Hypothalamus (tissue), 51 donors: ENCODE results near the gene LILRA5.
"Not testable (repeated sequence)": the region's sequence is repeated elsewhere in the genome, so short reads cannot be mapped to it uniquely, and the experiment has no call there.

ENCODE experiments used
- DNase-seq, 51 donors: peaks; one replicate each; lab custom pipeline; 2025; lab: John Stamatoyannopoulos, UW

Gene LILRA5

DNA sequence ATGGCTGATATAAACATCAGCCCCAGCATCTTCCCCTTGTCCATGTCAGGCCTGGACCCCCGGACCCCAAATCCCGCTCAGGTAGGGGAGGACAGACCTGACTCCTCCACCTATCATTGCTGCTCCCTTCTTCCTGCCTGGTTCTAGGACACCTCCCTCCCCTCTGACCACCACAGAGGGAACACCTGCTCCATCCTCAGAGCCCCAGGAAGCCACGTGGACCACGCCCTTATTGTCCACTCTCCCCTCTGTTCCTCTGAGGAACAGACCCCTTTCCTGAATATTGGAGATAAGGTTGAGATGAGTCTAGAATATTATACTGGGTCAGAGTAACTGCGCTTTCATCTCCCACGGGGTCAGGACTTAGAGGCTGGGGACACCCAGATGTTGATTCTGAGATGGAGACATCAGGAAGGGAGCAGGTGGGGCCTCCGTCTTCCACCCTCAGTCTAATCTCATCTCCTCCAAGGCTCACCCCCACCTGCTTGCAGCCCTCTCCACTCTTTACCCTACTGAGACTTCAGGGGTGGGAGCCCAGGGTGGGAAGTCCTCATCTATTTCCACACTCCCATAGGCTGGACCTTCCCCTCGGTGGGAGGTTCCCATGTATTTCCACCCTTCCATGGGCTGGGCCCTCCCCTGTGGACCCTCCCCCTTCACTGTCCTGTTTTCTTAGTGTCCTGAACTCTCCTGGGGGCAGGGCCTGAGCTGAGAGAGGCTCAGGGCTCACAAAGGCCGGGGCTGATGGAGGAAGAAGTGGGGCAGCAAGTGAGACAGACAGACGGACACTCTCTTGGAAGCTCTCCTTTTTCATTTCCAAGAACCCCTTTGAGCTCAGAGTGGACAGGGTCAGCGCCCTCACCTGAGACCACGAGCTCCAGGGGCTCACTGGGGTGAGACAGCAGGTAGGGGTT, 23.3 kb upstream of the LILRA5 start:
- peak in 2 of 51 donors; percentile 18 to 36 for DNase-seq

DNA sequence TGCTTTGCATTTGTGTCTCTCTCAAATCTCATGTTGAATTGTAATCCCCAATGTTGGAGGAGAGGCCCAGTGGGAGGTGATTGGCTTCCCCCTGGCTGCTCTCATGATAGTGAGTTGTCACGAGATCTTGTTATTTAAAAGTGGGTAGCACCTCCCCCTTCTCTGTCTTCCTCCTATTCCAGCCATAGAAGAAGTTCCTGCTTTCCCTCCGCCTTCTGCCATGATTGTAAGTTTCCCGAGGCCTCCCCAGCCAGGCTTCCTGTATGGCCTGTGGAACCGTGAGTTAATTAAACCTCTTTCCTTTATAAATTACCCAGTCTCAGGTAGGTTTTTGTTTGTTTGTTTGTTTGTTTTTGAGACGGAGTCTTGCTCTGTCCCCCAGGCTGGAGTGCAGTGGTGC, 22.2 kb upstream of the LILRA5 start:
- no peak for DNase-seq

DNA sequence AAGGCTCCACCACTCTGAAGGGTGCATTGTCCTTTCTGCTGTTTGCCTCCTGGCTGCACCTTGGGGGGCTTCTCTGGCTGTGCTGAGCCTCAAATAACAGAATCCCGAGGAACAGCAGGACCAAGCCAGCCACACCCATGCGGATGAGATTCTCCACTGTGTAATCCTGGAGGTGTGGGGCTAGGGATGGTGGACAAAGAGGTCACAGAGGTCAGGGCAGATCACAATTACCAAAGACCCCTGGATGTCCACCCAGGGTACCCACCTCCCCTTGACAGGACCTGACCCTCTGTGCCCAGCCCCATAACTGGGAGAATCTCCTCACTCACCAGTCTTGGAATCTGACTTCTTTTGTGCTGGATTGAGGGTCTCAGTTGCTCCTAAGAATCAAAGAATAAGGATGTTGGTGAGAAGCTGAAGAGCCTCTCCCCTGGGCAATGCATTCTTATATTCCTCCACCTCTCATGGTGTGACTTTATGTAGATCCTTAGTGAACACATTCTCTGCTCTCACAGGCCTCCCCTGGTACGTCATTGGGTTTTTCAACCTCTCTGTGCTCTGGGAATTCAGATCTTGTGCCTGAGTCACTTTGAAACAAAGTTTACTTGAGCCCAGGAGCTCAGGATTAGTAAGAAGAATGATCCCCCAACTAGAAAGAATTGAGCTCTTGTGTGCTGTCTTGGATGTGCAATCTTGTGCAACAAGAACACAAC, 20.8 kb upstream of the LILRA5 start:
- DNase-seq: no peak

DNA sequence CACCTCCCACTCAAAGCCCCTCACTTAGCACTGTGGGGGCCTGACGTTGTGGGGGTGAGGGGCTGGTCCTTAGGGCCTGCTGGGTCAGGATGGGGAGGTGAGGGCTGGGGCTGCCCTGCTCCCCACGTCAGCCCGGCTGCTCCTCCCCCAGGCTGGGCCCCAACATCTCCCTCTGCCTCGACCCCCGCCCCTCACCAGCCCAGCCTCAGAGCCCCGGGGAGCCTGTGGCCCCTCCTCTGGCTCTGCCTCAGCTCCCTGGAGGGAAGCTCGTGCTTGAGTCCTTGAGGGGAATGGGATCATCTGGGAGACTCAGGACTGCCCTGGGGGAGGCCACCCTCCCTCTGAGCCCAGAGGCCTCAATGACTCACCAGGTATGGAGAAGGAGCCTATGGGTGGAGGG, 19.2 kb upstream of the LILRA5 start:
- no peak for DNase-seq

DNA sequence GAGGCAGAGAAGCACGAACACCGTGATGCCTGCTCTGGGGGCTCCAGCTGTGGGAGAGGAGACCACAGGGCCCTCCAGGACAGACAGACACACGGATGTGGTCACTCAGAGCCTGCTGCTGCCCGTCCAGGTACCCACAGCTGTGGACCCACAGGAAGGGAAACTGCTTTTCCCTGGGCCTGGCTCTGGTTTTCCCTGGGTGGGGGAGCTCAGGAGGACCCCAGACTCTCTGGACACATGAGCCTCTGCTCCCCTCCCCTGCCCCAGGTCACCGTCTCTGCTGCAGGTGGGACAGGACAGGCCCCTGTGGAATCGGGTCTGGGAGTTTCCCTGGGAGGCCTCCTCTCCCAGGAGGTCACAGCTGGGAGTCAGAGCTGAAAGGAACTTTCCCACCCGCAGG, 18.7 kb upstream of the LILRA5 start:
- DNase-seq: no peak

DNA sequence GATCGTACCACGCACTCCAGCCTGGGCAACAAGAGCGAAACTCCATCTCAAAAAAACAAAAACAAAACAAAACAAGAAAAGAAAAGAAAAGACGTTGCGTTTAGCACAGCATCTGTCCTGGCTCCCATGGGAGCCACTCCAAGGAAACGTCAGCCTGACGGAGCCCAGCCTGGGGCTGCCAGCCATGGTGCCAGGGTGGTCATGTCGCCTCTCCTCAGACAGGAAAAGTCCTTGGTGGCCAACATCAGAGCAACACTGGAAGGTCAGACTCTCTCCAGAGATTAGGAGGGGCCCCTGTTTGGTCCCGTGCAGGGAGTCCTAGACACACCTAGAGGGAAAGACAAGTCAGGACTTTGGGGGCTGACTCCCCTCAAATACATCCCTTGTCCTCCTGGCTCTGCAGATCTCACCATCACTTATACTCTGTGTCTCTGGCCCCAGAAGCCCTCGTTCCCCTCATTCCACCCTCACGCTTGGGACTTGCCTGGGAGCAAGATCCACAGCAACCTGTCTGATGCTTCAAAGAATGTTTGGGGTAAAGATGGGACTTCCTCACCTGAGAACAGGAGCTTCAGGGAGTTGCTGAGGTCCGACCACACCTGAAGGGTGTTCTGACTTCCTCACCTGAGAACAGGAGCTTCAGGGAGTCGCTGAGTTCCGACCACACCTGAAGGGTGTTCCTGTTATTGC, 16.7 kb upstream of the LILRA5 start:
- DNase-seq: no peak

DNA sequence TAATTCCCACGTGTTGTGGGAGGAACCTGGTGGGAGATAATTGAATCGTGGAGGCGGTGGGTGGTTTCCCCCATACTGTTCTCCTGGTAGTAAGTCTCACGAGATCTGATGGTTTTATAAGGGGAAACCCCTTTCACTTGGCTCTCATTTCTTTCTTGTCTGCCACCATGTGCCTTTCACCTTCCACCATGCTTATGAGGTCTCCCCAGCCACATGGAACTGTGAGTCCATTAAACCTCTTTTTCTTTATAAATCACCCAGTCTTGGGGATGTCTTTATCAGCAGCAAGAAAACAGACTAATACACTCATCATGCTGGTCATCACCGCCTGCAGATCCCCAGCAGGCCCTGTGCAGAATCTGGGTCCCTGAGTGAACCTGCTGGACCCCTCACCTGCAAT, 15.8 kb upstream of the LILRA5 start:
- DNase-seq: not testable (repeated sequence)

DNA sequence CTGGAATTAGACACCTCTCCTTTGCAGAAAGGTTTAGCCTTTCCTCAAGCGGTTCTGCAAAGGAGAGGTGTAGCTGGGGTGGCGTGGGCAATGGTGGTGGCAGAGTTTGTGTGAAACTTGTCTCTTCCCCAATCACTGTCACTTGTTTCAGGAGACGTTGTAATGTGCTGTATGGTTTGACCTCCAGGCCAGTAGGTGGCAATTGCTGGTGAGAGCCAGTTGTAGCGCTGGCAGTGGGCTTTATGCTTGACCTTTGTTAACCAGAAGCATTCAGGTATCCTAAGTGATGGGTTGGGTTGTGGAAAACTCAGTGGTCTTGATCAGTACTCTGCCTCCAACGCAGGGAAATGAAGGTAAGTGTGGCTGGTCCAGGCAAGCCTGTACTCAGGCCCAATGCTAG, 12.7 kb upstream of the LILRA5 start:
- DNase-seq: no peak

DNA sequence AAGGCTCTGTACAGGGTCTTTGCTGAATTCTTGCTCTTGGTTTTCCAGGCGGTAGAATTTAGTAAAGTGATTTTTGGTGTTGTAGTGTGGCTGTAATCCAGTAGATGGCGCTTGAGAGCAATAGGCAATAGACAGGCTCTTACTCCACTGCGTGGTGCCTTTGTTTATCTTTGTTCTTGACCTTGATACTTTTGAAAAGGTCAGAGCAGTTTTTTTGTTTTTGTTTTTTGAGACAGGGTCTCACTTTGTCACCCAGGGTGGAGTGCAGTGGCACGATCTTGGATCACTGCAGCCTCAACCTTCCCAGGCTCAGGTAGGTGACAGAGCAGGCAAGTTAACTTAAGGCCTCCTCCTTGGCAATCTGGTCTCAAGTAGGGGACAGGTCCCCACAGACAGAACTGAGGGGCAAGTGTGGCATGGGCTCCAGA, 12.2 kb upstream of the LILRA5 start:
- peak in 8 of 51 donors; percentile 5 to 36 (median 25) for DNase-seq

DNA sequence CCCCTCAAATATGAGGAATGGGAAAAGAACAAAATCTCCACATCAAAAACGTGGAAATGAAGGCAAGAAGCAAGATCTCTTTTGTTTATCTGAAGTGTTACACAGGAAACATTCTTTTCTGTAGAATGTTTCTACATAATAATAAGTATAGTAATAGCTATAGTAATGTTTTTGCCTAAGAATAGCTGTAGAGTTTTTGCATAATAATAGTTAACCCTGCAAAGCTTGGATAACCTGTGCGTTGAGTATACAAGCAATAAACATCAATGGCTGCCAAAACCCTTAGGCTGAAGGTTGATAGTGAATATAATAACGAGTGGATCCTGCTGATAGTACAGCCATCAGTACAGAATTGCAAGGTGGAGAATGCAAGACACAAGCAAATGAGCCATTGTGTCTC, 11.1 kb upstream of the LILRA5 start:
- DNase-seq: no peak

DNA sequence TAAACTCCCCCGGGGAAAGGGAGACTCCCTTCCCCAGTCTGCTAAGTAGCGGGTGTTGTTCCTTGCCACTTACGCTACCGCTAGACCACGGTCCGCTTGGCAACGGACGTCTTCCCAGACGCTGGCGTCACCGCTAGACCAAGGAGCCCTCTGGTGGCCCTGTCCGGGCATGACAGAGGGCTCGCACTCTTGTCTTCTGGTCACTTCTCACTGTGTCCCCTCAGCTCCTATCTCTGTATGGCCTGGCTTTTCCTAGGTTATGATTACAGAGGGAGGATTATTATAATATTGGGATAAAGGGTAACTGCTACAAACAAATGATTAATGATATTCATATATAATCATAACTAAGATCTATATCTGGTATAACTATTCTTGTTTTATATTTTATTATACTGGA, 10.0 kb upstream of the LILRA5 start:
- DNase-seq: not testable (repeated sequence)

DNA sequence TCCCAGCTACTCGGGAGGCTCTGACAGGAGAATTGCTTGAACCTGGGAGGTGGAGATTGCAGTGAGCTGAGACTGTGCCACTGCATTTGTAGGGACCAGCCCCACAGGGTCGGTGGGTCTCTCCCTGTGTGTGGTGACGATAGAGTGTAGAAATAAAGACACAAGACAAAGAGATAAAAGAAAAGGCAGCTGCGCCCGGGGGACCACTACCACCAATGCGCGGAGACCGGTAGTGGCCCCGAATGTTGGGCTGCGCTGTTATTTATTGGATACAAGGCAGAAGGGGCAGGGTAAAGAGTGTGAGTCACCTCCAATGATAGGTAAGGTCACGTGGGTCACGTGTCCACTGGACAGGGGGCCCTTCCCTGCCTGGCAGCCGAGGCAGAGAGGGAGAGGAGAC, 9.3 kb upstream of the LILRA5 start:
- DNase-seq: not testable (repeated sequence)

DNA sequence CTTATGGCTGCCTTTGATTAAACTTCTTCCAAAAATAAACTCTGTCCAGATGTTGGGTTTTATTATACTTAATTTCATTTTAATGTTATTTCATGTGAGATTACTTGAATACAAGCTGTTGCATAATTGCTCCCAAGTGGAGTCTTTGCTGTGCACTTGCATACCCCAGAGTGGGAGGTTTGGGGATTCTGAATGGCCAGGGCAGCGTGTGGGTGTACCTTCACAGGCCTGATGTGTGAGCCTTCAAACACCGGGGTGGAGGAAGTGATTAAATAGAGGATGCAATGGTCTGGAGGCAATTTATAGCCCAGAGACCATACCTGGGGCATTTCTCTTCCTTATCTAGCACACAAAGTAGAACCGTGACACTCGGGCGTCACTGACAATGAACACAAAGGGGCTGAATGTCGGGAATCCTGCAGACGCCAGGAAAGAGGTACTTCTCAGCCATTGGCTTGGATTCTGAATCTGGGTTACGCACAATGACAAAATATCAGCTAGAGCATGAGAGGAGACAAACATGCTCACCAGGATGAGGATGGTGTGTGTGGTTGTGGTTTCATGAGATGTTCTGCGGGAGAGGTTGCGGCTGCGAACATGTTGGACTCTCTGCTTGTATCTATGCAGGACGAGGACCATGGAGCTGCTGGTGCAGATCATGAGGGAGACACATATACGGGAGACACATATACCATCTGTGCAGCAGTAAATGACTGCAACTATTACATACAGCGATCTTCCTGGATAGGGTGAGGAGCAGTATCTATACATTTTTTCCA, 7.1 kb upstream of the LILRA5 start:
- DNase-seq: no peak

DNA sequence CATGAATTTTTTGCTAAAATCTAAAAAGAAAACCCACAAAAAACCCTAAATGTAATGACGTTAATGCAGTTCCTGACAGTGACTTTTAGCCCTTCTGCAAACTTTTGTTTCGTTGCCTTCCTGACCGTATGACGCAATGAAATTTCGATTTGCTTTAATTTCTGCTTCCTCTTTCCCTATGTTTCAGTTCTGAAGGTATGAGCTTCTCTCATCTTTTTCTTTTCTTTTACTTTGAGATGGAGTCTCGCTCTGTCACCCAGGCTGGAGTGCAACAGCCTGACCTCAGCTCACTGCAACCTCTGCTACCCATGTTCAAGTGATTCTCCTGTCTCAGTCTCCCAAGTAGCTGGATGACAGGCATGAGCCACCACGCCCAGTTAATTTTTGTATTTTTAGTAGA, 6.1 kb upstream of the LILRA5 start:
- no peak for DNase-seq

DNA sequence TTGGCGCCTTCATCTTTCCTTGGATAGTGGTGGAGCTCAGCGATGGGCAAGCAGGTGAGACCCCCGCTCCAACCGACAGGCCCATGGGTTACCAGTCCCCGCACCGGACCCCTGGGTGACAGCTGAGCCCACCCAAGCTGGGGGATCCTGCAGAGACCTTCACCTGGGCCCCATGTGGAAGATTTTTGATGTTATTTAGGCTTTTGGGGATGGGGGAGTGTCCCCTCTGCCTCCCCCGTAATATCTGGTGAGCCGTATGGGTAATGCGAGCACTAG, 4.9 kb upstream of the LILRA5 start:
- DNase-seq: no peak

DNA sequence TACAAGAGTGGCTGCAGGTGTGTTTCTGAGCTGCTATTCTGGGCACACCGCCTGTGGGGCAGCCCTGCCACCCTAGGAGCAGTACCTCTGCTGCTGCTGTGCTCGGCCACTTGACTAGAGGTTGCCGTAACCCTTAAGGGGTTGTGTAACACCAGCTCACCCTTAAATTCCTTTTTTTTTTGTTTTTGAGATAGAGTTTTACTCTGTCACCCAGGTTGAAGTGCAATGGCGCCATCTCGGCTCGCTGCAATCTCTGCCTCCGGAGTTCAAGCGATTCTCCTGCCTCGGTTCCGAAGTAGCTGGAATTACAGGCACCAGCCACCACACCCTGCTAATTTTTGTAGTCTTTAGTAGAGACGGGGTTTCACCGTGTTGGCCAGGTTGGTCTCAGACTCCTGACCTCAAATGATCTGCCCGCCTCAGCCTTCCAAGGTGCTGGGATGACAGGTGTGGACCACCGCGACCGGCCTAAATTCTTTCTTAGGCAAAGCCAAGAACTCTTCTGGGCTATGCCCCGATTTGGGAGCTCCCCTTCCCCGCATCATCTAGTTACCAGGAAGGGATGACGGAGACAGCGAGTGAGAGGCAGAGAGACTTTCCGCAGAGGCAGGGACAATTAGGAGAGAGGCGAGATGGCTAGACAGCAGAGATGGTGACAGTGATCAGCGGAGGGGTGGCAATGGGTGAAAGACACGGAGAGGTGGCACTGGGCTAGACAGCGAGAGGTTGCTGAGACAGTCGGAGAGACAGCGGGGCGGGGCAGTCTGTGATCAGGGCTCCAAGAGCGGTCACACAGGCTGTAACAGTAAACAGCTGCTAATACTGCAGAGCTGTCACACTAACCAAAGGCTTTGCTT, 4.4 kb upstream of the LILRA5 start:
- no peak for DNase-seq

DNA sequence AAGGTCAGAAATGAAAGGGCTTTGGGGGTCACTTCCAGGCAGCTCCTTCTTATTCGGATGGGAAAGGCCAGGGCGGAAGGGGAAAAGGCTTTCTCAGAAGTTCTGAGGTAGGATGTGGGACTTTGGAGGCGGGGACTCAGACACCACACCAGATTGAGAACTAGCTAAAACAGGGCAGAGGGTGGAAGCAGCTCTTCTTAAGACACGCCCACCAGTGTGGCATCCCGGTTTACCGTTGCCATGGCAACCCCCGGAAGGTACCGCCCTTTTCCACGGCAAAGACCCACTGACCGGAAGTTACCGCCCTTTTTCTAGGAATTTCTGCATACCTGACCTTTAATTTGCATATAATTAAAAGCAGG, 3.8 kb upstream of the LILRA5 start:
- DNase-seq: no peak

DNA sequence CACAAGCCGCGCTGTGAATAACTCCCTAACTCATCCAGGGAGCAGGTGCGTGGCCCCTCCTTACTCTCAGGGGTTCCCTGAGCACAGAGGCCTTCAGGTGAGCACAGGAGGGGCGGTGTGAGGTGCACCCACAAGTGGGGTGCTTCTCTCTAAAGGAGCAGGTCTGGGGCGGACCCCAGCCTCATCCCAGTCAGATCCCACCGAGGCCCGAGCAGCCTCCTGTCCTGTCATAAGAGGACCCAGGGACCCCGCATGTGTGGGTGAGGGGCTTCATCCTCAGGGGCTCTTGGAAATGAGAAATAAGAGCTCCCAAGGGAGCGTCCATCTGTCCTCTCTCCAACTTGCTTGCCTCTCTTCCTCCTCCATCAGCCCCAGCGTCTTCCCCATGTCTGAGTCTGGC, 3.0 kb upstream of the LILRA5 start:
- DNase-seq: no peak

DNA sequence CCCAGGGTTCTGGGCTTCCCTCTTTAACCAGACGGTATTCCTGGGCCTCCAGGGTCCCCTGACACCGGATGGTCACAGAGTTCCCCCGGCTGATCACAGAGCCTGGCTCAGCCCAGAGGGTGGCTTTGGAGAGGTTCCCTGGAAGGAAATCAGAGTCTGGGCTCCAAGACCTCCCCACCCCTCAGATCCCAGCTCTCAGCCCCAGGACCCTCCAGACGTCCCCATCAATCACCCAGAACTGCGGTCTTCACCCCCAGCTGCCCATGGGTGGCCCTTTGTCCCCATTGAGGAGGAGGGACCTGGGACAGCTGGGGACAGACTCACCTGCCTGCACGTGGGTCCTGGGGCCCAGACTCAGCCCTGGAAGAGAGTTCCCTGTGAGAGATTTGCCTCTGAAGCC, 955 bp downstream of the LILRA5 start:
- DNase-seq: no peak

DNA sequence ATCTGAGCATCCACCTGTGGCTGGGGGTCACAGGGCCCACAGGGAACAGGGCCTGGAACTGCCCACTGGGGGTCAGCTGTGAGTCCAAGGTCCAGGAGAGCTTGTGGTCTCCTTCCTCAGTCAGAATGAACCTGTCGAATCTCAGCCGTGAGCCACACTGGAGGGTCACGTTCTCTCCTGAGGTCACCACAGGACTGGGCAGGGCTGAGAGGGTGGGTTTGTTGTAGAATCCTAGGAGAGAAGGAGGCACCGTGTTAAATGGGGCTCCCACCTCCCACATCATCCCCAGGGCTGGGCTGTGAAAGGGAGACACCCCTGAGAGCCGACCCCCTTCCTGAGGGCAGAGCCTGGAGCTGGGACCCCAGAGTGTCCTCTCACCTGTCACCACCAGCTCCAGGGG, 1.5 kb downstream of the LILRA5 start:
- DNase-seq: no peak
